AG09309 (cell line): ENCODE data around the gene CASP5.
A peak's percentile ranks its signal among the peaks of the same experiment; 100 is the strongest.

Experiments
- DNase-seq: peaks from one replicate; pipeline ENCODE4 v3.0.0-alpha.2; 2010; ENCODE audit warnings: low read depth
- H3K4me3 ChIP-seq: 2 replicates; pipeline ENCODE4 v1.5.1; 2011; ENCODE audit warnings: mild to moderate bottlenecking, low read depth, low read length, moderate library complexity; ENCODE audit not compliant: control insufficient read depth
- TF ChIP-seq, protein P1 (sequence below): IDR thresholded peaks from 2 replicates; pipeline ENCODE4 v1.5.1; 2011; ENCODE audit warnings: mild to moderate bottlenecking, low read depth, low read length, inconsistent platforms; ENCODE audit not compliant: insufficient read depth, control insufficient read depth; ENCODE audit errors: missing control alignments

The CASP5 gene

DNA sequence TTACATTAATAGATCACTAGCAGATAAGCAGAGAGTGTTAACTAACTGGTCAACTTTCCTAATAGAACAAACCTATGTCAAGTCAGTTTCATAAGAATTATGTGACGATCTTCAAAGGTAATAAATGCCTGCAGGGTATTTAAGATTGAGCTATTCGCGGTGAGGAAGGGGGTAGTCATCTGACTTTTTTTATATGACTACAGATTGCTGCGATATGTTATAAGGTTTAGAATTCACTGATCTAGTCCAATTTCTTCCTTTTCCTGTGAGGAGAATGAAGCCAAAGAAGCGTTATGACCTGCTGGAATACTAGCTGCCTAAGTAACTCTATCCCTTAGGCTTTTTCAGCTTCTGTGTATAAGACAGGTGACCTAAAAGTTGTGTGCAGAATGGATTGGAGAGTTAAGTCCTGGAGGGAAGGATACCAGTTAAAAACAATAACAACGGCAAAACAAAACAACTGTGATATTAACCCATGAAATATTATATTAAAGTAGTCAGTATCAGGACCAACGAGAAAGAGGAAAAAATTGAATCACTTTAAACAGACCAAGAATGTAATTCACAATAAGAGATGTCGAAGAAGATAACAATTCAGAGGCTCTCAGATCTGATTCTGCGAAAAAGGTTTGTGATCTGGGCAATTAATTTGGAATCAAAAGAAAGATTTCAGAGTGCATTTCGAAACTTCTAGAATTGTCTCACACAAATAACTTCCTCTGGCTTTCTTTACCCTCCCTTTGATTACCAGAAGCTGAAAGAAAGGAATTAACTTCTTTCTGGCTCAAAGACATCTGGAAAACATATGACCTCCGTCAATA lies 55.2 kb downstream of the CASP5 start:
- no peak for DNase-seq
- H3K4me3 ChIP-seq: peak overlapping the region; percentile 56
- TF ChIP-seq, protein P1, sequence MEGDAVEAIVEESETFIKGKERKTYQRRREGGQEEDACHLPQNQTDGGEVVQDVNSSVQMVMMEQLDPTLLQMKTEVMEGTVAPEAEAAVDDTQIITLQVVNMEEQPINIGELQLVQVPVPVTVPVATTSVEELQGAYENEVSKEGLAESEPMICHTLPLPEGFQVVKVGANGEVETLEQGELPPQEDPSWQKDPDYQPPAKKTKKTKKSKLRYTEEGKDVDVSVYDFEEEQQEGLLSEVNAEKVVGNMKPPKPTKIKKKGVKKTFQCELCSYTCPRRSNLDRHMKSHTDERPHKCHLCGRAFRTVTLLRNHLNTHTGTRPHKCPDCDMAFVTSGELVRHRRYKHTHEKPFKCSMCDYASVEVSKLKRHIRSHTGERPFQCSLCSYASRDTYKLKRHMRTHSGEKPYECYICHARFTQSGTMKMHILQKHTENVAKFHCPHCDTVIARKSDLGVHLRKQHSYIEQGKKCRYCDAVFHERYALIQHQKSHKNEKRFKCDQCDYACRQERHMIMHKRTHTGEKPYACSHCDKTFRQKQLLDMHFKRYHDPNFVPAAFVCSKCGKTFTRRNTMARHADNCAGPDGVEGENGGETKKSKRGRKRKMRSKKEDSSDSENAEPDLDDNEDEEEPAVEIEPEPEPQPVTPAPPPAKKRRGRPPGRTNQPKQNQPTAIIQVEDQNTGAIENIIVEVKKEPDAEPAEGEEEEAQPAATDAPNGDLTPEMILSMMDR: no peak

DNA sequence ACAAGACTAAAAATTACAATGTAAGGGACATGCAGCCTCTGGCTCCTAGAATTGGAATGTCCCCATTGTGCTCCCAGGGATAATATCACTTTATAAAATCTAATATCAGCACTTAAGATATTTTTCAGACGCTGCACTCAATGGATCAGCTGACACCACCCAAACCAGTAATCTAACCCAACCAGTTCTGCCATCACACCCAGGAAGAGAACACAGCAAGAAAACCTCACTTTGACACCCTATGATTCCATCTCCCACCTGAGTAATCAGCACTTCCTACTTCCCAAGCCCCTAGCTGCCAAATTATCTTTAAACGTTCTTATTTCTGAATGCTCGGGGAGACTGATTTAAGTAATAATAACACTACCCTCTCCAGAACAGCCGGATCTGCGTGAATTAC lies 57.2 kb downstream of the CASP5 start:
- TF ChIP-seq, protein P1: no peak
- no peak overlapping the region for H3K4me3 ChIP-seq
- no peak for DNase-seq

DNA sequence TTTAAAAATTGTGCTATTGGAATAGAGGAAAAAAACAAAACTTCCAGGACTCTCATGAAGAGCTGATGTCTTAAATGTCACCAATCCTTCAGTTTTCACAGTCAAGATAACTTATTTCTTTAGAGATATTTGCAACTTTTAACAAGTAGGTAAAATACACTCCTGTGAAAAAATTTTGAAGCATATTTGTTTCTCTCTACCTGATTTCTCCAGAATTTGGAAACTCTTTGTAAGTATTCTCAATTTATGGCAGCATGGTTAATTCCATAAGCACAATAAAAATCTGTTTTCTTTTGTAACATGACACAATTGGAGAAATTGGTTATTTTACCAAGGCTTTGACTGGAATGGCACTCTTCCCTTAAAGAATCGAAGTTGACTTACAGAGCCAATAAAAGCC lies 58.7 kb downstream of the CASP5 start:
- H3K4me3 ChIP-seq: no peak overlapping the region
- TF ChIP-seq, protein P1: no peak

DNA sequence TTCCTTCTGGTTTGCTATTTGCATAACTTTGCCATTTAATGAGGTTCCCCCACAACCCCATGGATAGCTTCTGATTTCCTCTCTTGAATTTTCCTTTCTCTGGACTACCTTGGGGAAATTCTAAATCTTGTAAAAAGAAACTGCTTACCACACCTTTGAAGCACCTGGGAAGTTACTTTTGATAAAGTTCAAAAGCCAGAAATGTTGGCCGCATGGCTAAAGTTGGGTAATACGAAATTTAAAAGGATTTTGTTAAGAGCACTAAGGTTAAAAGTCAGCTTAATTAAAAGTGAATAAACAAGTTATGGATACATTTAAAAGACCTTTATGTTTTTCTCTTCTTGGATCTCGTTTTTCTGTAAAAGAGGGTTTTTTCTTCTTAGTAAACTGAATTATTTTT lies 60.1 kb downstream of the CASP5 start:
- H3K4me3 ChIP-seq: no peak overlapping the region
- TF ChIP-seq, protein P1: no peak
- DNase-seq: no peak

More for the DNA sequence above, 58.7 kb downstream of the CASP5 start:
- DNase-seq: no peak

DNA sequence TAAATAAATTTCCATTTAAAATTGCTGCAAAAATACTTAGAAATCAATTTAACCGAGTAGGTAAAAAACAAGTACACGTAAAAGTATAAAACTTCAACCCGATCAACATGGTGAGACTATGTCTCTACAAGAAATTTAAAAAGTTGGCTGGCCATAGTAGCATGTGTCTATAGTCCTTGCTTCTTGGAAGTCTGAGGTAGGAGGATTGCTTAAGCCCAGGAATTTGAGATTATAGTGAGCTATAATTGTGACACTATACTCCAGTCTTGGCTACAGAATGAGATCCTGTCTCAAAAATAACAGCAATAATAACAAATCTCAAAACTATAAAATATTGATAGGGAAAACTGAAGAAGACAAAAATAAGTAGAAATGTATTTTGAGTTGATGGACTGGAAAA lies 65.7 kb downstream of the CASP5 start:
- TF ChIP-seq, protein P1: no peak
- DNase-seq: no peak

DNA sequence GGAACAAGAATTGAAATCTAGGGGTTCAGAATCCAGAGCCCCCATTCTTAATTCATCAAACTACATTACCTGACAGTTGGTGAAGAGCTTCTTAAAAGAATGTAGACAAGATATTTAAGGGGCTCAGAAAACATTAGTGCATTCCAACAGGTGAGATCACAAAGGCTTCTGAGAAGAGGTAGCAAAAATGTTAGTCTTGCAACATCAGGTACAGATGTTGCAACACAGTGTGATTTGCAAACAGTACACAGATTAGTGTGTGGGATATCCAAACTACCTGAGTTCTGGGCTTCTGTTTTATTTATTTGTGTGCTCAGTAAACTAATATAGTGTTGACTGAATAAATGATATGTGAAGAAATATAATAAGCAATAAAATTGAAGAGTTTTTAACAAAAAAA lies 66.4 kb downstream of the CASP5 start:
- TF ChIP-seq, protein P1: no peak
- no peak for DNase-seq

More for the DNA sequence above, 65.7 kb downstream of the CASP5 start:
- no peak overlapping the region for H3K4me3 ChIP-seq

More for the DNA sequence above, 66.4 kb downstream of the CASP5 start:
- H3K4me3 ChIP-seq: no peak overlapping the region
